HG03460 (cell line): ENCODE measurements around the gene DIPK1A.
"Not testable (repeated sequence)": the region's sequence is repeated elsewhere in the genome, so short reads cannot be mapped to it uniquely, and the experiment has no call there.

Experiments
- ATAC-seq: cut with Tn5 transposase; IDR thresholded peaks from one replicate; pipeline ENCODE4 v1.9.1; 2021; ENCODE audit not compliant: unreplicated experiment

DIPK1A gene

GRCh38 chr1:92922356-92923035, 38.8 kb downstream of the DIPK1A start:
- ATAC-seq = no peak

GRCh38 chr1:92921031-92922023, 39.9 kb downstream of the DIPK1A start:
- ATAC-seq = no peak

- no peak for ATAC-seq
Measured at GRCh38 chr1:92916899-92917298, 44.4 kb downstream of the DIPK1A start.

GRCh38 chr1:92915547-92915946, 45.7 kb downstream of the DIPK1A start:
- no peak for ATAC-seq

GRCh38 chr1:92913093-92913819, 48.0 kb downstream of the DIPK1A start:
- ATAC-seq = no peak

- ATAC-seq = no peak
Measured at GRCh38 chr1:92910081-92910480, 51.2 kb downstream of the DIPK1A start.

- ATAC-seq = no peak
Measured at GRCh38 chr1:92909321-92909720, 51.9 kb downstream of the DIPK1A start.

- ATAC-seq = no peak
Measured at GRCh38 chr1:92907949-92908684, 53.1 kb downstream of the DIPK1A start.

- no peak for ATAC-seq
Measured at GRCh38 chr1:92903765-92904164, 57.5 kb downstream of the DIPK1A start.

- ATAC-seq = no peak
Measured at GRCh38 chr1:92902406-92902744, 58.9 kb downstream of the DIPK1A start.

- no peak for ATAC-seq
Measured at GRCh38 chr1:92901699-92902405, 59.4 kb downstream of the DIPK1A start.

GRCh38 chr1:92901126-92901525, 60.1 kb downstream of the DIPK1A start:
- ATAC-seq = no peak

- no peak for ATAC-seq
Measured at GRCh38 chr1:92900539-92900938, 60.7 kb downstream of the DIPK1A start.

- no peak for ATAC-seq
Measured at GRCh38 chr1:92899780-92900179, 61.5 kb downstream of the DIPK1A start.

- ATAC-seq = not testable (repeated sequence)
Measured at GRCh38 chr1:92898053-92898452, 63.2 kb downstream of the DIPK1A start.

- no peak for ATAC-seq
Measured at GRCh38 chr1:92887465-92887864, 73.8 kb downstream of the DIPK1A start.

- ATAC-seq = no peak
Measured at GRCh38 chr1:92886886-92887419, 74.3 kb downstream of the DIPK1A start.

GRCh38 chr1:92884195-92884594, 77.1 kb downstream of the DIPK1A start:
- ATAC-seq = no peak

GRCh38 chr1:92883297-92883696, 78.0 kb downstream of the DIPK1A start:
- no peak for ATAC-seq

- no peak for ATAC-seq
Measured at GRCh38 chr1:92882819-92883218, 78.4 kb downstream of the DIPK1A start.
